RPMI8226 (cell line): ENCODE data around the gene NAALADL2.
"Not testable (repeated sequence)": the region's sequence is repeated elsewhere in the genome, so short reads cannot be mapped to it uniquely, and the experiment has no call there.

Experiments
- DNase-seq: peaks from one replicate; pipeline ENCODE4 v3.0.0-alpha.2; 2015

NAALADL2 gene

DNA sequence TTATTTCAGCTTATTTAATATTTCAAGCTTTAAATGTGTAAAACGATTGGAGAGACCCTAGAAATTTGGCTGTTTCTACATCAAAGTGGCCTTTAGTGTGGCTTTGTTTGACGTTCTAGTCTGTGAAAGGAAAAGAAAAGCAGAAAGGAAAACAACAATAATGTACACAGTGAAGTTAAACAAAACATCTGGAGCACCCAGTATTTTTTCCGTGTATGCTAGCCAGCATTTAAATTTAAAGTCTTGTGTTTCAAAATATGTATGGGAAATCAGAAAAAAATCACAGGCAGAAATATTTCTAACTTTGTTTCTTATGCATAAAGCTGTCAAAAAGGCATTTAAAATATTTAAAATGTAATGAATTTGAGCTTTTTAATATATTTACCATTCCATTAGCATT is 218.1 kb downstream of the NAALADL2 start:
- no peak for DNase-seq

DNA sequence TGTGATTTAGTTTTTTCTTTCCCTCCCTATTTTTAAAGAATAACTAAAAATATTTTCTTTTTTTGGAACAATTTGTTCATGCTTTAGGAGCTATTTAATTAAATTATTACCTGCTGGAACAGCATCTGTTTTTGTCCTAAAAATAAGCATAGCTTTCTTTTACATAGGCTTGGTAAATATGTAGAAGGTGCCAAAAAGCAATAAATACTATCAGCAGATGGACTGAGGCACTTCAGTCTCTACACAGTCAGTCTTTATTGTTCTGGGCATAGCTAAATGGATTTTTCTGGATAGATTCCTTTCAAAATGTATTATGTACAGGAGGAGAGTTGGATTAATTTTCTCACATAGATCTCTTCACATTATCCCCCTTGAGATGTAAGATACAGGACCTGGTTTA is 223.5 kb downstream of the NAALADL2 start:
- DNase-seq = no peak

DNA sequence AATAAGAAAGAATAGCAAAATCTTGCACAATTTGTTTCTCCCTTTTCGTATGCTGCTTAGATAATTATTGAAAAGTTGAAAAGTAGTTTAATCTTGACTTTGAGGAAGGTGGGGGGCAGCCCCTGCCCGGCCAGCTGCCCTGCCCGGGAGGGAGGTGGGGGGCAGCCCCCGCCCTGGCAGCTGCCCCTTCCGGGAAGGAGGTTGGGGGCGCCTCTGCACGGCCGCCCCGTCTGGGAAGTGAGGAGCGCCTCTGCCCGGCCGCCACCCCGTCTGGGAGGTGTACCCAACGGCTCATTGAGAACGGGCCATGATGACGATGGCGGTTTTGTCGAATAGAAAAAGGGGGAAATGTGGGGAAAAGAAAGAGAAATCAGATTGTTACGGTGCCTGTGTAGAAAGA is 228.0 kb downstream of the NAALADL2 start:
- DNase-seq = not testable (repeated sequence)

DNA sequence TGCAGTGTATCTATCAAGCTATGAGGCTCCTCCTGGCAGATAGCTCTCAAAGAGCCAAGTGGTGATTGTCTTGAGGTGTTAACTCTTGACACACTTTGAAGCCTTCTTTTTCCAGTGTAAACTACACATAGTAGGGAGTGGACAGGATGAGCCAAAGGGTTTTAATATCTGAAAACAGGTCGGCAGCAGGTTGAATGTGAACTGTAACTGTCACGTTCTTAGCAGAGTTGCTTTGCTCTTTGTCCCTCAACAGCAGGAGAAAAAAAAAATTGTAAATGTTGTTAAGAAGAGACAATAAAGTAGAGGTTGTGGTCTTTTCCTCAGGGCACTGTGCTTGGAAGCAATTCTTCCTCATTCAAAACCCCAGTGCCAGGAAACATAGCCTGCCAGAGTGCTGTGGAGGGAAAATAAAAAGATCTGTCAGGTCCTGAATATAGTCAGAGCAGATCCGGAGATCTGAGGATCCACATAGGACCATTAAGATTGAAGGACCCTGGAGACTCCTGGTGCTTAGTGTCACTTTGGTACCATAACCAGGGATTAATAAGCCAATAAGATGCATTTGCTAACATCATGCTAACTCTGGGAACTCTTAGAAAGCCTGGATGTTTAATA is 229.7 kb downstream of the NAALADL2 start:
- no peak for DNase-seq

DNA sequence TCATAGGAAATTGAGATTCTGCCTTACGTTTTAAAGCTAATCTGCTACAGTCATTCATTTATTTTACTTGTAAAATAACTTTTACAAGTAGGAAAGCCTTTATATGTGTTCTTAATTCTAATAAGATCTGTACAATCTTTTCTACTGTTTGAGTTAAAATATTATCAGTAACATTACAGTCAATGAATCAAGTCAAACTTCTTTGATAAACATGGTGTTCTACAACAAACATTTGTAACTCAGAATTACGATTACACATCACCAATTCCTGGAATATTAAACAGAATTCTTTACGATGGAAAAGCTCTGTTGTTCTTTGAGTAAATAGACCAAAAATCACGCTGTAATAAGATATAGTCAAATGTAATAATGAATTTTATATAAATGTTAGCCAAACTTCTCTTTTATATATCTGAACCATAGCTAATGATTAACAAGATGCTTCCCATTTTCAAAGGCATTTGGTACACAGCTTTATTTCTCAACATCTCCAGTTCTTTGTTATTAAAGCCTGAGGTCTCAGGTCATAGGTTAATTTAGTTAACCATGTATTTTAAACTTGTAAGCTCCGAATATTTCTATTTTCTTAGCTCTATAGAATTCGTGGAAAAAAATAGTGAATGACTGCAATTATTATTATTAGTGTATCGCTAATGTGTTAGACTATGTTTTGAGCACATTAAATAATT is 232.4 kb downstream of the NAALADL2 start:
- DNase-seq = no peak

DNA sequence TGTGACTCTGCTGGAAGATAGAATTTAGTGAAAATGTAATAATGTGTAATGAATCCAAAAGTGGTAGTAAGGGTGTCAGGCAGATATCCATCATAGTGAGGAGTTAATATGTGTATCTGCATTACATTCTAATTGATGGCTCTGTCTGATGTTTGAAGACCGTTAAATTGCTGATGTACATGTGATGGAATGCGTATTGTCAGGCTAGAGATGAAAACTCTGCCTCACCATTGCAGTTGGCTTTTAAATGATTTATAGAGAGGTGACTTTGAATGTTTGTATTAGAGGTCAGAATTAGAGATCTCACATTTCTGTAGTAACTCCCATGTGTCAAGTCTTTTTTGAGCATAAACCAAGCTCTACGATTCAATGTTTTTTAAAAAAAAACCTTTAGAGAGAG is 234.6 kb downstream of the NAALADL2 start:
- no peak for DNase-seq

DNA sequence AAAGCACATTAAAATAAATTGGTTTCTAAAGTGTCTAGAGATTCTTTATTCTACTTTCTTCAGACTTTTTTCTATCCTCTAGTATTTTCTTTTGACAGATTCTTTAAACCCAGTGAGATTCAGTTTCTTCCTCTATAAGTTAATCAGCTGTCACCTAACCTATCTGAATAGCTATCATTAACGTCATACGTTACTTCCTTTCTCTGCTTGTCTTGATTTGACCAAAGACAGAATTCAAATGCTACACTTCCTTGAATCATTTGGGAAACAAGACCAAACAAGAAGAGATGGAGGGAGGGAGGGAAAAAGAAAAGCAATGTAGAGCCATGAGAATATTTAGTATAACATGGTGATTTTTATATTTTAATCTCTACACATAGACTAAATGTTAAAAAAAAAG is 235.2 kb downstream of the NAALADL2 start:
- no peak for DNase-seq

DNA sequence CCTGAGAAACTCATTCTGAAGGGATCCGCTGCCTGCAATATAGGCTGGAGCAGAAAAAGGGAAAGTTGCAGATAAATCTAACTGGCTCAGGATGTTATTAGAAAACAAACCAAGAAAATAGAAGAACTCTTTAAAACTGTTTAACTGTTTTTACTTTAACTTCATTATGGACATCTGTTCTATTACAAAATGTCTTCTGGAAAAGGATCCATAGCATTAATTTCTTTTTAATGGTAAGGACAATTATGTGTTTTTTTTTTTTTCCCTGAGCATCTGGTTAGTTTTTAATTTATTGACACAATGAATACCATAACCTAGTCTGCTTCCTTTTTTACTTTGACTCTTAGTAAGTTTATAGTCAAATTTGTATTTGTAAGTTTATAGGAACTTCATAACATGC is 239.5 kb downstream of the NAALADL2 start:
- DNase-seq = no peak

DNA sequence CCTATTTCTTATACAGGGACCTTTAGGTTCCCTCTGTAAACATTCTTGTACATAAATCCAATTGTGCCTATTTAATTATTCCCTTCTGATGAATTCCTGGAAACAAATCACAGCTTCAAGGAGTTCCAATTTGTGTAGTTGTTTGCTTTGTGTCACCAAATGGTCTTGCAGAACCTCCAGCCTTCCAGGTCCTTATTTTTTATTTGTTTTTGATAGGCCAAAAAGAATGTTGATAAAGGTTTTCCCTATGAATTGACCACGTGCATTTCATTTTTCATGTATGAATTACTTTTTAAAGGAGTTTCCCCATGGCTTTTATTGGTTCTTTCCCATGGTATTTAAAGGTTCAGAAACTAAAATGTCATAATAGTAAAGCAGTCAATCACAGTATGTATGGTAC is 243.0 kb downstream of the NAALADL2 start:
- DNase-seq = no peak

DNA sequence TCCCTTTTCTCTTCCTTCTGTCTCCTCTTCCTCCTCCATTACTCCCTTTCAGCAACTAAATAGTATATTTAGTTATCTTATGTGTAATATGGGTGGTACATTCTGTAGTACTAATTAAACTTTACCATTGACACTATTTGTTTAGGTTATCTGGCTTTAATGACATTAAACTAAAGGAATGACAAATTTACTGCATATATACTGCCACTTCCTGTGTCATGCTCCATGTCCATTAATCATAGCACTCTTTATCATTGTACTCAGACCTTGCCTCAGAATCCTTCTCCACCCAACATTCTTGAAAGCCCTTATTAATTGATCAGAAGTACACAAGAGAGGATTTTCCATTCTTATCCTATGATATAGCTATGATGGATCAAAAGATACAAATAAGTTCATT is 244.2 kb downstream of the NAALADL2 start:
- no peak for DNase-seq

DNA sequence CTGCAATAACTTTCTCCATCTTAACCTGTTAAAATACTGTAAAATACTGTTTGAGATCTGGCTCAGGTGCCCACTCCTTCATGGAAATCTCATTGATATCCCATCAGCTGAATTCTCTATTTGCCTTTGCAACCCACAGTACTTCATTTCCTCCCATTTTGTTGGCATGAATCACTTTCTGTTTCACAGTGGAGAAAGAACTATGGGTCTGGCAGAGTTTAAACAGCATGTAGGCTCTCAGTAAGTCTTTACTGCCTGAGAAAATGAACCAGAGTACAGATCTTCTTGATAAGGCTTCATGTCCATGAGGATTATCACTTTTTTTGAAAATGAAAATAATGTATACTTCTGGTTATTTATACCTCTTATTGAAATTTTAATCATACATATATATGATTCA is 245.9 kb downstream of the NAALADL2 start:
- no peak for DNase-seq

DNA sequence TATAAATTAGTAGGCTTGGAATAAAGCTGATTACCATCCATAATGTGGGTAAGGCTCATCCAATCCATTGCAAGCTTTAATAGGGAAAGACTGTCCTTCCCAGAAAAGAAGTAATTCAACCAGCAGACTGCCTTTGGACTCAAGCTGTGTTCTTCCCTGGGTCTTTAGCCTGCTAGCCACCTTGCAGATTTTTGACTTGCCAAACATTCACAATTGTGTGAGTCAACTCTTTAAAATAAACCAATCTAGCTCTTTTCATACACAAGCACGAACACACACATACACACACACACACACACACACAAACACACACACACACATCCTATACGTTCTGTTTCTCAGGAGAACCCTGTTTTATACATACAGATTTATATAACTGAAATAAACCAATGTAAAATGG is 248.1 kb downstream of the NAALADL2 start:
- DNase-seq = no peak

DNA sequence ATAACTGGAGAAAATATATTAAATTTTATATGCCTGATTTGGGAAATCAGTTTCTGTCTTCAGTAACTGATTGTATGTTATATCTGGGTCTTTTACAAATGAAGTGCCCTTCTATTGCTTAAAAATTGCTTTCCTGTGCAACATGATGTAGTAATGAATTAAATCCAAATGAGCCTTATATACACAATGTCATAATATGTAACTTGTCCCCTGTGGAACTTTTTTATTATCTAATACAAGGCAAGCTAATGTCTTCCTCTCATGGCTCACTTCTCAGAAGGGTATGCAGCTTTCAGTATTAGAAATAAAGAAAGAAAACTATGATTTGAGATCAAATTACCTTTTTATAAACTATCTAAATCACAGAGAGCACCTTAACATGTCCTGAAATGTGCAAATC is 248.9 kb downstream of the NAALADL2 start:
- no peak for DNase-seq

DNA sequence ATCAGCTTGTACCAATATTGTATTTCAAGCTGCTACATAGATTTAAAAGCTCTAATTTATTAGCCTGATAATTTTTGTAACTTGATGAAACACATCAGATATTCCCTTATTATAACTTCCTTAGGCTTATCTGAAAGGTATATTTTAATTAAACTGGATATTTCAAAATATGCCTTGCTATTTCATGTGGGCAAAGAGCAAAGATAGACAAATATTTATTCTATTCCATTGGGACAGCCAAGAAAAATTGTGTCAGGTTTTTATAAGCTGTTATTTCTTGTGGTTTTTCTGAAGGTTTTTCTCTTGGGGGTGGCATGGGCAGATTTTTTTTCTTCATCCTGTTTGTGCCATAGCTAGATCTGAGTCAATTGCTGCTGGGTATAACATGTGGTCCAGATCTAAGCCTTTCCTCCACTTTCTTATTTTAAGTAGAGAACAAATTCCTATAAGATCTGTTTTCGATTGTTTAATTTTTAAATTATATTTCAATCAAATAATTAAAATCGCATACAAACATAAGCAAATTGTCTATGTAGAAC is 249.5 kb downstream of the NAALADL2 start:
- no peak for DNase-seq

DNA sequence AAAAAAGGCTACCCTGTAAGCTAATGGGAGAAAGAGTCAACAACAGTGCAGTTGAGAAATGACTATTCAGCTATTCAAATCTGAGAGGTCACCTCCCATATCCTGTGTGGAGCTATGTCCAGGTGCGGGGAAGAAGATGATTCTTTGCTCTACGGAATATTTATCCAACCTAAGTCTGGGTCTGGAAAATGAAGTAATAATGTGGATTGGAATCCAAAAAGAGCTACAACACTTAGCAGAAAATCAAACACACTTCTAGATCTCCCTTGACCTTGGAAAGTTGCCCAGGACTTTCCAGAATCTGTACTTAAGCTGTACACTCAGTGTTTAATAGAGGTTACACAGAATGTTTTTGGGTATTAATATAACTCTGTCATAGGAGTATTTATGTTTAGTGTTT is 251.9 kb downstream of the NAALADL2 start:
- DNase-seq = peak; percentile 34

DNA sequence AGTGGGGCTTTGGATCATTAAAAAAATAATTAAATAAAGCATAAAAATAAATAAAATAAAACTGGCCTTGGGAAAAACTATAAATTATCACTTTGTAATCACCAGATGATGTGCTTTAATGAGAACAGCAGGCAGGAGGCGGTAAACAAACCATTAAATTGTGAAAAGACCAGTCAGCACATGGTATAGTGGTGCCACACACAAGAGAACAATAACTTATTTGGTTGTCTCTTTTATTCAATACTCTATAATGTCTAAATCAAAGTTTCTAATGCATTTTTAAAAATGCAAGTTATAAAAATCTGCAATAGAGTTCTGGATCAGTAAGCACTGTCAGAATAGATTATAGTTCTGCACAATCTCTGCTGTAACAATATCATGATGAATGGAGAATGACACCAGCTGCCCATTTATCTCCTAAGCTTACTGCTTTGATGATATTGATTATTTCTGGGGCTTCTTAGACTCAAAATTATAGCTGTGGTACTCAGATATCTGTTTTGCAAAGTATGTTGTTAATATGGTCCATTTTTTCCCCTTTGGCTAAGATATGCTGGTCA is 259.3 kb downstream of the NAALADL2 start:
- no peak for DNase-seq

DNA sequence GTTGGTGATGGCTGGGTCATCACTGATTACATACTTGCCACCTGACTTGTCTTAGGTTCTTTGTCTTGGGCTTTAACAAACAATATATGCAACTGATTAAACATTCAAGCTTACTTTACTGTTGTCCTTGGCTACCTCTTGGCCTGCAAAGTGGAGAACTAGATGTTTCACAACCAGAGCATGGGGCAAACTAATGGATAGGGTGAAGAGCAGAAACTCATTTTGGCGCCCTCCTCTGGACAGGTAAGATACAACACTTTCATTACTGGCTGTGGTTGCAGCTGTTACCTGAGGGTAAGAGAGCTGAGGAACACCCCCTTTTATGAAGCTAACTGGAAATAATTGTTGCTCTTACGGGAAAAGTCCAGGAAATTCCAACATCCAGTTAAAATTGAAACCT is 262.1 kb downstream of the NAALADL2 start:
- DNase-seq = peak; percentile 59

DNA sequence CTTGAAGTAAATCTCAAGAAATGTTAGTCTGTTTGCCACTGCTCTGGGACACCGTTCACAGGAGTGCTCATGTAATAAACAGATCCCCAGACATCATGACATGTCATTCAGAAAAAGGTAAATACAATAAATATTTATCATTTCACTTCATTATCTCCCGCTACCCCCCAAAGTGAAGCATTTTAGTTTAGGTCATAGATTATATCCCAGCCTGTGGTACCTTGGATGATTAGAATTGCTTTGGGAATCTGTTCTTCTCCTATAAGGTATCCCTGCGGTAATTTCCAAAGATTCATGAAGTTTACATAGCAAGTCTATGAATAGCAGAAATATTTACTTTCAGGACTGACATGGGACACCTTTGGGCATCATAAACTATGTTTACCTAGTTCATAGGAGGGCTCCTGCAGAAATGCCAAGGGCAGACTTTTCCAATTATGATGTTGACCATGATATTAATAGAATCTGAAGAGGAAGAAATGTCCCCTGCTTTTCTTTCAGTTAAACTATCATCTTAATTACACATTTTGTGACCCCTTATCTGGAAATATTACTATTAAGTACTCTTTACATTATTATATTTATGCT is 268.0 kb downstream of the NAALADL2 start:
- DNase-seq = no peak

DNA sequence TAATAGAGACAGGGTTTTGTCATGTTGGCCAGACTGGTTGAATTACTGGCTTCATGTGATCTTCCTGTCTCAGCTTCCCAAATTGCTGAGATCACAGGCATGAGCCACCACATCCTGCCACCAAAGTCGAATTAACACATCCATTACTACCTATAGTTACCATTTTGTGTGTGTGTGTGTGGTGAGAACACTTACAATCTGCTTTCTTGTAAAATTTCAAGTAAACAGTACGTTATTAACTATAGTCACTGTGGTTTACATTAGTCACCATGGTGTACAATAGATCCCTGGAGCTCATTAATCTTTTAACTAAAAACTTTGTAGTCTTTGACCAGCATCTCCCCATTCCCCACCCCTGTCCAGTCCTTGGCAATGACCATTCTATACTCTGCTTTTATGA is 270.0 kb downstream of the NAALADL2 start:
- DNase-seq = no peak

DNA sequence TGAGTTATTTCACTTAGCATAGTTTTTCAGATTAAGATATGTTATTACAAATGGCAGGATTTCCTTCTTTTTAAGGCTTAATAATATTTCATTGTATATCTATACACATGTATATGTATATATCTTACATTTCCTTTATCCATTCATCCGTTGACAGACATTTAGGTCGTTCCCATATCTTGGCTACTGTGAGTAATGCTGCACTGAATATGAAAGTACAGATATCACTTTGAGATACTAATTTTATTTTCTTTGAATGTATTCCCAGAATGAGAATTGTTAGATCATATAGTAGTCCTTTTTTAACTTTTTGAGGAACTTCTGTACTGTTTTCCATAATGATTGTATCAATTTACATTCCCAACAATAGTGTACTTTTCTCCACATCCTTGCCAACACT is 270.4 kb downstream of the NAALADL2 start:
- DNase-seq = no peak

DNA sequence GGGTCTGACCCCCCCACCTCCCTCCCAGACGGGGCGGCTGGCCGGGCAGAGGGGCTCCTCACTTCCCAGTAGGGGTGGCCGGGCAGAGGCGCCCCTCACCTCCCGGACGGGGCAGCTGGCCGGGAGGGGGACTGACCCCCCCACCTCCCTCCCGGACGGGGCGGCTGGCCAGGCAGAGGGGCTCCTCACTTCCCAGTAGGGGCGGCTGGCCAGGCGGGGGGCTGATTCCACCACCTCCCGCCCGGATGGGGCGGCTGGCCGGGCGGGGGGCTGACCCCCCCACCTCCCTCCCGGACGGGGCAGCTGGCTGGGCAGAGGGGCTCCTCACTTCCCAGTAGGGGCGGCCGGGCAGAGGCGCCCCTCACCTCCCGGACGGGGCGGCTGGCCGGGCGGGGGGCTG is 272.7 kb downstream of the NAALADL2 start:
- DNase-seq = not testable (repeated sequence)

DNA sequence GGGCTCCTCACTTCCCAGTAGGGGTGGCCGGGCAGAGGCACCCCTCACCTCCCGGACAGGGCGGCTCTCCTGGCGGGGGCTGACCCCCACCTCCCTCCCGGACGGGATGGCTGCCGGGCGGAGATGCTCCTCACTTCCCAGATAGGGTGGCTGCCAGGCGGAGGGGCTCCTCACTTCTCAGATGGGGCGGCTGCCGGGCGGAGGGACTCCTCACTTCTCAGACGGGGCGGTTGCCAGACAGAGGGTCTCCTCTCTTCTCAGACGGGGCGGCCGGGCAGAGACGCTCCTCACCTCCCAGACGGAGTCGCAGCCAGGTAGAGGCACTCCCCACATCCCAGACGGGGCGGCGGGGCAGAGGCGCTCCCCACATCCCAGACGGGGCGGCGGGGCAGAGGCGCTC is 273.6 kb downstream of the NAALADL2 start:
- not testable (repeated sequence) for DNase-seq

DNA sequence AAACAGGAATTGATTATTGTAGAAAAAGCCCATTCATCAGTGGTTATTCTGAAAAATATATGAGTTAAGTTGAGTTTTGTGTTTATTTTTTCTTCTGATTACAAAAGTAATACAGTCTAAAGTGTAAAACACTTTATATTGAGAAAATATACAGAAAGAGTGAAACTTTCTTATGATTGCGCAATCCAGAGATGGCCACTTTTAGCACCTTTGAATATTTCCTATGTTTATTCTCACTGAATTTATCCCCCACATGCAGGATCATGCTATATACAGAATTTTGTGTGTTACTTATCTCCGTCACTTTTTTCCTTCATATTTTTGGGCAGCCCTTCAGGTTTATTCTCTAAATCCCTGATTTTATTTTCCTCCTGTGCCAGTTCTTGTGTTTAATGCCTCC is 285.2 kb downstream of the NAALADL2 start:
- no peak for DNase-seq

DNA sequence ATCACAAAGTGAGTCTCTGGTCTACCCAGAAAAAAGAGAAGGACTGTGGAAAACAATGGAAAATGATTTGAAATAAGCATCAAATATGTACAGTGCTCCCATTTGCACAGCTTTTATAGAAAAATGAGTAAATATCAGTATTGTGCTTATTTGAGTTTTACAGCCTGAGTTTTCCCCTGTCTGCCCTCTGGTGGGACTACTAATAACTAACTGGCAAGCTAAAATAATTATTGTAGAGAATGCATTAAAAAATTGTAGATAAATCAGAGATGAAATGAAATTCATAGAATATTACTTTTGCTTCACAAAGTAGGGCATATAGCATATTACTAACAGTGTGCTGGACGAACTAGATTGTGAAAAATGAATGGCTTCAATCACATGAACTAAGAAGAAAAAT is 287.1 kb downstream of the NAALADL2 start:
- DNase-seq = peak; percentile 26
